Peyer's patch (tissue), 4 donors: ENCODE measurements around the gene GATA6.

Experiments
- POLR2A ChIP-seq, 2 donors: fragments of 450-650 bp; IDR thresholded peaks; one replicate each; pipeline ENCODE4 v1.5.1; 2017; ENCODE audit warnings: antibody characterized with exemption in 2 of 2, mild to moderate bottlenecking in 2 of 2, moderate library complexity in 2 of 2
- TF ChIP-seq, protein P1 (sequence below), 6 experiments: fragments of 450-650 bp in 4 of 6; fragments of 200-600 bp in 2 of 6; sonication (generic) in 1 of 6; IDR thresholded peaks; one replicate each; pipeline ENCODE4 v1.5.1; 2017 to 2019; ENCODE audit warnings: antibody characterized with exemption in 6 of 6, mild to moderate bottlenecking in 3 of 6, moderate library complexity in 1 of 6

DNA sequence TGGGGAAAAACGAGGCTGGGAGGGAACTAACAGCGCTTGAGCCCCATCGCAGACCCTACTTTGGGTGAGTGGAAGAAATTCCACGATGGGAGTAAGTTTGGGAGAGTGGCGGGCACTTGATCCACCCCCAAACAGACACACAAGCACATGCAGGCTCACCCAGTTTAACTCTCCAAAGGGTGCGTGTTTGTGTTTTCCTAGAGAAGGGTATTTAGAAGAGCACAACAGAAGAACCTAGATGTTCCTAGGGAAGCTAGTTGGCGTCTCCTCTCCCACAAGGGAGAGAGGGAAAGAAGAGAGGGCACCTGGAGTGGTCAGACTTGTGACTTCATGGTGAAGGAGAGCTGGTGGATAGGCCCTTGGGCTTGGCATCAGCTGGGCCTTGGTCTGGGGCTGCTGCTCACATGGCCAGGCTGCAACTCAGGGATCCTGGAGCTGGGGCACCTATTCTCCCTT is 3.2 kb downstream of the GATA6 start:
- TF ChIP-seq, protein P1, sequence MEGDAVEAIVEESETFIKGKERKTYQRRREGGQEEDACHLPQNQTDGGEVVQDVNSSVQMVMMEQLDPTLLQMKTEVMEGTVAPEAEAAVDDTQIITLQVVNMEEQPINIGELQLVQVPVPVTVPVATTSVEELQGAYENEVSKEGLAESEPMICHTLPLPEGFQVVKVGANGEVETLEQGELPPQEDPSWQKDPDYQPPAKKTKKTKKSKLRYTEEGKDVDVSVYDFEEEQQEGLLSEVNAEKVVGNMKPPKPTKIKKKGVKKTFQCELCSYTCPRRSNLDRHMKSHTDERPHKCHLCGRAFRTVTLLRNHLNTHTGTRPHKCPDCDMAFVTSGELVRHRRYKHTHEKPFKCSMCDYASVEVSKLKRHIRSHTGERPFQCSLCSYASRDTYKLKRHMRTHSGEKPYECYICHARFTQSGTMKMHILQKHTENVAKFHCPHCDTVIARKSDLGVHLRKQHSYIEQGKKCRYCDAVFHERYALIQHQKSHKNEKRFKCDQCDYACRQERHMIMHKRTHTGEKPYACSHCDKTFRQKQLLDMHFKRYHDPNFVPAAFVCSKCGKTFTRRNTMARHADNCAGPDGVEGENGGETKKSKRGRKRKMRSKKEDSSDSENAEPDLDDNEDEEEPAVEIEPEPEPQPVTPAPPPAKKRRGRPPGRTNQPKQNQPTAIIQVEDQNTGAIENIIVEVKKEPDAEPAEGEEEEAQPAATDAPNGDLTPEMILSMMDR (IDR thresholded peaks at IDR 0.05): no peak
- no peak for TF ChIP-seq POLR2A (IDR thresholded peaks at IDR 0.05)
